Thyroid gland (tissue), 4 donors: ENCODE results near the gene IL25.

ENCODE experiments used
- CTCF ChIP-seq, 6 experiments: fragments of 200-600 bp in 3 of 6; fragments of 450-650 bp in 3 of 6; sonication (generic) in 3 of 6; IDR thresholded peaks; one replicate each; pipeline ENCODE4 v1.5.1; 2016 to 2019; ENCODE audit warnings: antibody characterized with exemption in 6 of 6, mild to moderate bottlenecking in 2 of 6, inconsistent platforms in 1 of 6, moderate library complexity in 1 of 6
- POLR2A ChIP-seq, 2 donors: fragments of 450-650 bp; IDR thresholded peaks; one replicate each; pipeline ENCODE4 v1.6.1; 2017; ENCODE audit warnings: antibody characterized with exemption in 2 of 2, mild to moderate bottlenecking in 2 of 2, moderate library complexity in 1 of 2

DNA sequence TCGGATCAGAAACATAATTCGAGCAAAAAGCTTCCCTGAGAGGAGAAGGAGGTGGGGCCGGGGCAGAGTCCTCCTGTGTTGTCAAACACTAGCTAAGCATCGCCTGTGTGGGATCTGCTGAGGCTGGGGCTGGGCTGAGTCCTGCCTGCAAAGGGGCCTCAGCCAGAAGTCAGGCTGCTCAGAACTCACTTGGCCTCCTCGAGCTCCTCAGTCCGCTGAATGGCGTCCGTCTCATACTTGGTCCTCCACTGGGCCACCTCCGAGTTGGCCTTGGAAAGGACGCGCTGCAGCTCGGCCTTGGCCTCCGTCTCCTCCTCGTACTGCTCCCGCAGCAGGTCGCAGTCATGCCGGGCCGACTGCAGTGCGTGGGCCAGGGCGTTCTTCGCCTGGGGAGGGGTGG, 45.4 kb downstream of the IL25 start:
- no peak for TF ChIP-seq POLR2A (IDR thresholded peaks at IDR 0.05)
- TF ChIP-seq CTCF (IDR thresholded peaks at IDR 0.05) = no peak
